ENCODE measurements around the gene VWA5B2.

- no peak for TF ChIP-seq CTCF (IDR thresholded peaks at IDR 0.05)
- TF ChIP-seq POLR2A (IDR thresholded peaks at IDR 0.05), result no peak
- TF ChIP-seq EP300 (IDR thresholded peaks at IDR 0.05), result no peak
- no peak for TF ChIP-seq POLR2AphosphoS5 (IDR thresholded peaks at IDR 0.05)
These were observed 61.8 kb downstream of the VWA5B2 start for GRCh38 chr3:184291044-184291737.
